Measurements from ENCODE around the gene NARF. TPM values are rescaled to one million over a fixed set of nuclear protein-coding genes. Genes with fewer than 3 reads are reported as not detected.
A peak's percentile ranks its signal among the peaks of the same experiment; 100 is the strongest.

Gene NARF
- total and polyA plus RNA-seq, 4 experiments from 2014 or later: 80.8 to 146 (median 88.5) TPM

DNA sequence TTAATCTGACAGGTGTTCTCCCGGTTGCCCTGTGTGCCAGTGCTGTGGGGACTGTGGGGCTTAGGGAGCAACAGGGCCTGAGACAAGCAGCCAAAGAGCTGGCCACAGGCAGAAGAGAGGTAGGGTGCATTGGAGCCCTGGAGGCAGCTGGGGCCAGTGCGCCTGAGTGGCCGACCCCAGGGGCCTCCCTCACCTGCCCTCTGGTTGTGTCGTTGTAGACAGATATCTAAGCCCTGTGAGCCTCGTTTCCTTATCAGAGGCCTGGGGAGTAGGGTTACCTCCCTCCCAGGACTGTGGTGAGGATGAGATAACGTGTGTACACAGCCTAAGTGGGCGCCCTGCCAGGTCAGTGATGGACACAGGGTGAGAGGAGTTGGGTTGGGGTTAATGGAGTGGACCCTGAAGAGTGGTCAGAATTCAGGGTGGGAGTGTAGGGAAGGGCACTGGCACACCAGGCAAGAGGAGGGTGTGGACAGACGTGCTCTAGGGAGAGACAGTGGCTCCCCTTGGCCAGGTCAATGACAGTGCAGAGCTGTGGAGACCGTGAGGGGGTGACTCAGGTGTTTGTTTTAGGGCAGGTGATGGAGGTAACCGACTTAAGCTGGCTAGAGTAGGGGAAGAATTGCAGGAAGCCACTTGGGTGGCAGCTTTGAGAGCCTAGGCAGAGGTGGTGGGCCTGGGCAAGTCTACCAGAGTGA lies 3.4 kb downstream of the NARF start:
- no peak for DNase-seq
- H3K27ac ChIP-seq (ENCODE audit: low read depth, low read length): peak overlapping the region; percentile 11
- Mint-ChIP-seq H3K4me1 (peaks cover 20 to 30% (median 25%) of the 10 kb centered on the region in 4 donors), H3K27ac (peak overlapping the region in 4 of 7 donors; percentile 22 to 88 (median 63)), H3K9me3 (peaks cover 0 to 2% (median 0%) of the 10 kb centered on the region in 8 donors), H3K27me3 (no peaks in the 10 kb centered on the region), H3K4me3 (peak overlapping the region in 1 of 8 donors; percentile 36), H3K36me3 (peaks cover 35 to 63% of the 10 kb centered on the region in 2 donors)
- intact Hi-C loops (cut with micrococcal nuclease): no loop called here
- peaks cover 54% of the 10 kb centered on the region for H3K36me3 ChIP-seq (ENCODE audit: insufficient read depth, low read length)
- H3K4me1 ChIP-seq (ENCODE audit: insufficient read depth, low read length): peaks cover 26% of the 10 kb centered on the region
- H3K4me3 ChIP-seq (ENCODE audit: low read length in 2 of 2): no peak overlapping the region
- CTCF ChIA-PET (ENCODE audit: partially characterized antibody): no interaction called here
- H3K9me3 ChIP-seq (ENCODE audit: control insufficient read depth in 1 of 2, low read length in 2 of 2): no peaks in the 10 kb centered on the region
- no peaks in the 10 kb centered on the region for H3K27me3 ChIP-seq (ENCODE audit: insufficient read depth, low read length)
- POLR2A ChIA-PET (ENCODE audit: partially characterized antibody): no interaction called here

DNA sequence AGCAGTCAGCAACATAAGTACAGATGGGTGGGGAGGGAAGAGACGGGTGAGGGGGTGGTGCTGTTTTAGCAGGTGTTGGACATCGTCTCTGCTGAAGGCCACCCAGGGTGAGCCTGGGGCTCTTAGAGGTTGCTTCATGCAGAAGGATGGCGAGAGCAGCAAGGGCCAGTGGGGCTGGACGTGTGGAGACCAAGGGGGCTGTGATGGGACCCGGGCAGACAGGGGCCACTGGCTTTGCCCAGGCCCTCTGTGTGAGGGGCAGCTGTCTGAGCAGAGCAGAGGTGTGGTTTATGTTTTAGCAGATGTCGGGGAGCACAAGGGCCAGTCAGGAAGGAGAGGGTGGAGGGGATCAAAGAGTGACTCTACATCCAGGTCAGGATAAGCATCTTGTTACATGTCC lies 4.8 kb downstream of the NARF start:
- Histone ChIP-seq H3K27me3 (ENCODE audit: insufficient read depth, low read length) (no peaks in the 10 kb centered on the region), H3K4me1 (ENCODE audit: insufficient read depth, low read length) (peaks cover 15% of the 10 kb centered on the region), H3K4me3 (ENCODE audit: low read length in 2 of 2) (no peak overlapping the region), H3K27ac (ENCODE audit: low read depth, low read length) (no peak overlapping the region), H3K36me3 (ENCODE audit: insufficient read depth, low read length) (peaks cover 56% of the 10 kb centered on the region), H3K9me3 (ENCODE audit: control insufficient read depth in 1 of 2, low read length in 2 of 2) (no peaks in the 10 kb centered on the region)
- DNase-seq: no peak
- Mint-ChIP-seq H3K27ac (peak overlapping the region in 2 of 7 donors; percentile 25 to 60), H3K27me3 (no peaks in the 10 kb centered on the region), H3K36me3 (peaks cover 36 to 65% of the 10 kb centered on the region in 2 donors), H3K4me3 (no peak overlapping the region), H3K4me1 (peaks cover 11 to 19% (median 14%) of the 10 kb centered on the region in 4 donors), H3K9me3 (peaks cover 0 to 2% (median 0%) of the 10 kb centered on the region in 8 donors)
- intact Hi-C loops (cut with micrococcal nuclease): no loop called here
- POLR2A ChIA-PET (ENCODE audit: partially characterized antibody): interaction anchor here (1.2 kb wide), 1 partner anchor 44 kb away, joined by 3 read pairs; no protein-coding TSS in a partner anchor
- CTCF ChIA-PET (ENCODE audit: partially characterized antibody): no interaction called here

DNA sequence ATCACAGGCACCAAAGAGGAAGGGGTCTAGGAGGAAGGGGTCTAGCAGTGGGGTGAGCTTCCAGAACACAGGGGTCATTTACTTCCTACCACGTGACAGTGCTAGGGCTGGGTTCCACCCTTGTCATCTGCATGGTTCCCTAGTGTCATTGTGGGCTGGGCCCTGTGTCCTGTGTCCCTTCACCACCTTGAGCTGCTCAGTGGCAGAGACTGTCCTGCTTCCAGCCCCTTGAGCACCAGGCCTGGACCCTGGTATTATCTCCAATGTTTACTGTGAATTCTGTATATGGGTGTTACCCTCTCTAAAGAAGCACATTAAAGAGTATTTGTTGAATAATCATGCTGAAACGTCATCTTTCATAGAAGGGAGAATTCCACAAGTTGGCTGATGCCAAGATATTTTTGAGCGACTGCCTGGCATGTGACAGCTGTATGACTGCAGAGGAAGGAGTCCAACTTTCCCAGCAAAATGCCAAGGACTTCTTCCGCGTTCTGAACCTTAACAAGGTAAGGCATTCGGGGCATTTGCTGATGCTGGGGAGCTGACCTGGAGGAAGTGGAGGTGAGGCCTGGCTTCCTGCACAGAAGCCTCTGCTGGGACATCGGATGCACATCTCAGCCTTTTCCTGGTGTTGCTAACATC lies 5.5 kb downstream of the NARF start:
- Mint-ChIP-seq H3K27me3 (no peaks in the 10 kb centered on the region), H3K4me3 (no peak overlapping the region), H3K36me3 (peaks cover 42 to 69% of the 10 kb centered on the region in 2 donors), H3K9me3 (peaks cover 0 to 2% (median 0%) of the 10 kb centered on the region in 8 donors), H3K27ac (no peak overlapping the region), H3K4me1 (peaks cover 11 to 17% (median 14%) of the 10 kb centered on the region in 4 donors)
- CTCF ChIA-PET (ENCODE audit: partially characterized antibody): no interaction called here
- Histone ChIP-seq H3K36me3 (ENCODE audit: insufficient read depth, low read length) (peaks cover 63% of the 10 kb centered on the region), H3K4me1 (ENCODE audit: insufficient read depth, low read length) (peaks cover 15% of the 10 kb centered on the region), H3K9me3 (ENCODE audit: control insufficient read depth in 1 of 2, low read length in 2 of 2) (no peaks in the 10 kb centered on the region), H3K27ac (ENCODE audit: low read depth, low read length) (no peak overlapping the region), H3K27me3 (ENCODE audit: insufficient read depth, low read length) (no peaks in the 10 kb centered on the region), H3K4me3 (ENCODE audit: low read length in 2 of 2) (no peak overlapping the region)
- intact Hi-C loops (cut with micrococcal nuclease): no loop called here
- no peak for DNase-seq
- POLR2A ChIA-PET (ENCODE audit: partially characterized antibody): interaction anchor here (1.2 kb wide), 1 partner anchor 45 kb away, joined by 3 read pairs; no protein-coding TSS in a partner anchor

DNA sequence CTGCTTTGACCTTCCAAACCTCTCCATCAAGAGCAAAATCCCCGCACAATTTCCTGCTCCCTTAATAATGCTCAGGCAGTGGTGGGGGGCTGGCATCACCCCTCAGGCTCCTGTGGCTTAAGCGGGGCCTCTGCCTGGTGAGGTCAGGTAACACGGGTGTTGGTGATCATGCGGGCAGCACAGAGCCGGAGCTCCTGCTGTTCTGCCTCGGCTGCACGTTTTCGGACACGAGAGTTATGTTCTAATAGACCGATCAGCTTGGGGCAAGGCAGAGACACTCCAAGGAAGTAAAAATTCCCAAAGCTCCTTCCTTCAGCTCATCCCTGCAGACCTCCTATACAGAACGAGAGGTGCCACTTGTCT lies 6.0 kb downstream of the NARF start:
- Histone ChIP-seq H3K9me3 (ENCODE audit: control insufficient read depth in 1 of 2, low read length in 2 of 2) (no peaks in the 10 kb centered on the region), H3K27me3 (ENCODE audit: insufficient read depth, low read length) (no peaks in the 10 kb centered on the region), H3K4me1 (ENCODE audit: insufficient read depth, low read length) (peaks cover 10% of the 10 kb centered on the region), H3K36me3 (ENCODE audit: insufficient read depth, low read length) (peaks cover 68% of the 10 kb centered on the region), H3K4me3 (ENCODE audit: low read length in 2 of 2) (no peak overlapping the region), H3K27ac (ENCODE audit: low read depth, low read length) (no peak overlapping the region)
- peaks cover 10 to 11% (median 11%) of the 10 kb centered on the region in 4 donors for H3K4me1 Mint-ChIP-seq
- intact Hi-C loops (cut with micrococcal nuclease): no loop called here
- peaks cover 46 to 68% of the 10 kb centered on the region in 2 donors for H3K36me3 Mint-ChIP-seq
- CTCF ChIA-PET (ENCODE audit: partially characterized antibody): no interaction called here
- no peak for DNase-seq
- no peaks in the 10 kb centered on the region for H3K27me3 Mint-ChIP-seq
- POLR2A ChIA-PET (ENCODE audit: partially characterized antibody): no interaction called here
- H3K27ac Mint-ChIP-seq: peak overlapping the region in 2 of 7 donors; percentile 29 to 48
- H3K4me3 Mint-ChIP-seq: no peak overlapping the region
- H3K9me3 Mint-ChIP-seq: peaks cover 0 to 2% (median 0%) of the 10 kb centered on the region in 8 donors

DNA sequence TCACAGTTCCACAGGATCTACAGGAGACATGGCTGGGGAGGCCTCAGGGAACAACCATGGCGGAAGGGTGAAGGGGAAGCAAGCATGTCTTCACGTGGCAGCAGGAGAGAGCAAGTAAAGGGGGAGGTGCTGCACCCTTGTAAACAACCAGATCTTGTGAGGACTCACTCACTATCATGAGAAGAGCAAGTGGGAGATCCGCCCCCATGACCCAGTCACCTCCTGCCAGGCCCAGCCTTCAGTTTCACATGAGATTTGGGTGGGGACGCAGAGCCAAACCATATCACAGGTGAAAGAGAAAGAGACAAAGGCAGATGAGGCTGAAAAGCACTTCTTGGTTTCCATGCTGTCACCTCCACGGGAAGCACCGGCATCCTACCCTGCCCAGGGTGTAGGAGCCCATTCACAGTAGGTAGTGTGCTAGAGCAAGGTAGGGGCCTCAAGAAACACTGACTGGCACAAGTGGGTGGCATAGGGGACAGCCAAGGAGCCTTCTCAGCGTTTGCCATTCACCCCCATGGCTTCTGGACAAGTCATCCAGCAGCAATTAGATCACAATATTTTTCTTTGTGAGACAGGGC lies 6.6 kb downstream of the NARF start:
- Mint-ChIP-seq H3K4me3 (no peak overlapping the region), H3K27ac (peak overlapping the region in 4 of 7 donors; percentile 23 to 53 (median 38)), H3K4me1 (peaks cover 7 to 11% (median 9%) of the 10 kb centered on the region in 4 donors), H3K27me3 (no peaks in the 10 kb centered on the region), H3K36me3 (peaks cover 49 to 71% of the 10 kb centered on the region in 2 donors), H3K9me3 (peaks cover 0 to 2% (median 0%) of the 10 kb centered on the region in 8 donors)
- Histone ChIP-seq H3K27me3 (ENCODE audit: insufficient read depth, low read length) (no peaks in the 10 kb centered on the region), H3K4me1 (ENCODE audit: insufficient read depth, low read length) (peaks cover 6% of the 10 kb centered on the region), H3K9me3 (ENCODE audit: control insufficient read depth in 1 of 2, low read length in 2 of 2) (no peaks in the 10 kb centered on the region), H3K36me3 (ENCODE audit: insufficient read depth, low read length) (peaks cover 73% of the 10 kb centered on the region), H3K27ac (ENCODE audit: low read depth, low read length) (no peak overlapping the region), H3K4me3 (ENCODE audit: low read length in 2 of 2) (no peak overlapping the region)
- ChIA-PET CTCF (ENCODE audit: partially characterized antibody) (no interaction called here), POLR2A (ENCODE audit: partially characterized antibody) (no interaction called here)
- no peak for DNase-seq
- intact Hi-C loops (cut with micrococcal nuclease): no loop called here

DNA sequence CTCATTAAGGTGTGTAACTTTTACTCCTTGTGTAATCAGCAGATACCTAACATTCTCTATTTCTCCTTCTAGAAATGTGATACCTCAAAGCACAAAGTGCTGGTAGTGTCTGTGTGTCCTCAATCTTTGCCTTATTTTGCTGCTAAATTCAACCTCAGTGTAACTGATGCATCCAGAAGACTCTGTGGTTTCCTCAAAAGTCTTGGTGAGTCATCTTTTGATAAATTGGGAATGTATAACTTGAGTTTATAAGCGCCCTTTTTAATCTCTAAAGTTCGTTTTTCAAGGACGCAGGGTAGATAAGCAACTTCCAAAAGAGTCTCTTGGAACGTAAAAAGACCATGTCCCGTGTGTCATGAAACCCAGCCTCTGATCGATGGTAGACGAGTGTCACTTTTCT lies 10.2 kb downstream of the NARF start:
- POLR2A ChIA-PET (ENCODE audit: partially characterized antibody): interaction anchor here (1.3 kb wide), 1 partner anchor 11 kb away, joined by 3 read pairs; no protein-coding TSS in a partner anchor

DNA sequence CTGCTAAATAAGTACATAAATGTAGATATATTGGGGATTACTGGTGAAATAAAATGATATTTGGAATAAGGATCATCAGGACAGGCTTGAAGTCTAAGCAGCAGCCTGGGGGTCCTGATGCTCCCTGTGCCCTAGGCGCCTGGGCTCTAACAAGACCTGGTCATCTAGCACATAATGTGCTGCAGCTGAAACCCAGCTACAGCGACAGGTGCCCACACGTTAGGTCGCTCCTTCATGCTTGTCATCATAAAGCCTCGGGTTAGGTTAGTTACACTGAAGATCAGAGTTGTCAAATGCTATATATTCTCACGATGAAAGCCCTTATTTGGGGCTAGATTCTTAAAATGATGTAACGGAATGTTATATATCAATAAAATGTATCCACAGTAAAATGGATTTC lies 11.5 kb downstream of the NARF start:
- peaks cover 0 to 4% (median 2%) of the 10 kb centered on the region in 4 donors for H3K4me1 Mint-ChIP-seq
- Histone ChIP-seq H3K4me1 (ENCODE audit: insufficient read depth, low read length) (no peaks in the 10 kb centered on the region), H3K4me3 (ENCODE audit: low read length in 2 of 2) (no peak overlapping the region), H3K27me3 (ENCODE audit: insufficient read depth, low read length) (no peaks in the 10 kb centered on the region), H3K9me3 (ENCODE audit: control insufficient read depth in 1 of 2, low read length in 2 of 2) (no peaks in the 10 kb centered on the region), H3K27ac (ENCODE audit: low read depth, low read length) (no peak overlapping the region), H3K36me3 (ENCODE audit: insufficient read depth, low read length) (peaks cover 56% of the 10 kb centered on the region)
- no peak overlapping the region for H3K4me3 Mint-ChIP-seq
- H3K9me3 Mint-ChIP-seq: no peaks in the 10 kb centered on the region
- no peak for DNase-seq
- H3K27ac Mint-ChIP-seq: no peak overlapping the region
- H3K27me3 Mint-ChIP-seq: no peaks in the 10 kb centered on the region
- ChIA-PET CTCF (ENCODE audit: partially characterized antibody) (no interaction called here), POLR2A (ENCODE audit: partially characterized antibody) (no interaction called here)
- intact Hi-C loops (cut with micrococcal nuclease): no loop called here
- H3K36me3 Mint-ChIP-seq: peaks cover 37 to 57% of the 10 kb centered on the region in 2 donors

More for the DNA sequence above, 10.2 kb downstream of the NARF start:
- no peaks in the 10 kb centered on the region for H3K9me3 ChIP-seq (ENCODE audit: control insufficient read depth in 1 of 2, low read length in 2 of 2)
- peaks cover 45 to 58% of the 10 kb centered on the region in 2 donors for H3K36me3 Mint-ChIP-seq
- DNase-seq: no peak
- peaks cover 56% of the 10 kb centered on the region for H3K36me3 ChIP-seq (ENCODE audit: insufficient read depth, low read length)
- H3K9me3 Mint-ChIP-seq: no peaks in the 10 kb centered on the region
- H3K27me3 Mint-ChIP-seq: no peaks in the 10 kb centered on the region
- no peaks in the 10 kb centered on the region for H3K4me1 ChIP-seq (ENCODE audit: insufficient read depth, low read length)
- H3K4me1 Mint-ChIP-seq: peaks cover 0 to 5% (median 0%) of the 10 kb centered on the region in 4 donors
- H3K27ac Mint-ChIP-seq: peak overlapping the region in 1 of 7 donors; percentile 13
- no peak overlapping the region for H3K4me3 ChIP-seq (ENCODE audit: low read length in 2 of 2)
- H3K4me3 Mint-ChIP-seq: no peak overlapping the region
- H3K27me3 ChIP-seq (ENCODE audit: insufficient read depth, low read length): no peaks in the 10 kb centered on the region
- CTCF ChIA-PET (ENCODE audit: partially characterized antibody): interaction anchor here (0.6 kb wide), 1 partner anchor 269 kb away, joined by 3 read pairs; no protein-coding TSS in a partner anchor
- no peak overlapping the region for H3K27ac ChIP-seq (ENCODE audit: low read depth, low read length)
- intact Hi-C loops (cut with micrococcal nuclease): no loop called here

Measured in CD4-positive, alpha-beta memory T cell (primary cell).